NK-92 (cell line): ENCODE results near the gene FOXK2.

Source experiments
- DNase-seq: peaks from one replicate; lab custom pipeline; 2025; ENCODE audit not compliant: unreplicated experiment; lab: John Stamatoyannopoulos, UW

FOXK2 gene

GRCh38 chr17:82587234-82588086 lies 67.9 kb downstream of the FOXK2 start:
- DNase-seq: no peak

- DNase-seq: no peak
Observed at GRCh38 chr17:82588266-82589175, 69.0 kb downstream of the FOXK2 start.

DNA sequence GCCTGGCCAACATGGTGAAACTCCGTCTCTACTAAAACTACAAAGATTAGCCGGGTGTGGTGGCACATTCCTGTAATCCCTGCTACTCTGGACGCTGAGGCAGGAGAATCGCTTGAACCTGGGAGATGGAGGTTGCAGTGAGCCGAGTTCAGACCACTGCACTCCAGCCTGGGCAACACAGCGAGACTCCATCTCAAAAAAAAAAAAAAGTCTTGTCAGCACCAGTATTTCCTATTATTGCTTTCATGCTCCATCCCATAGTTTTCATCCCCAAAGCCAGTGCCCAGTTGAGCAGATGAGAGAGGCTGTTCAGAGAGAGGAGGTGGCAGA lies 70.3 kb downstream of the FOXK2 start:
- no peak for DNase-seq

- no peak for DNase-seq
Observed at GRCh38 chr17:82590216-82590615, 70.7 kb downstream of the FOXK2 start.

- DNase-seq: no peak
Observed at GRCh38 chr17:82590881-82591539, 71.5 kb downstream of the FOXK2 start.

DNA sequence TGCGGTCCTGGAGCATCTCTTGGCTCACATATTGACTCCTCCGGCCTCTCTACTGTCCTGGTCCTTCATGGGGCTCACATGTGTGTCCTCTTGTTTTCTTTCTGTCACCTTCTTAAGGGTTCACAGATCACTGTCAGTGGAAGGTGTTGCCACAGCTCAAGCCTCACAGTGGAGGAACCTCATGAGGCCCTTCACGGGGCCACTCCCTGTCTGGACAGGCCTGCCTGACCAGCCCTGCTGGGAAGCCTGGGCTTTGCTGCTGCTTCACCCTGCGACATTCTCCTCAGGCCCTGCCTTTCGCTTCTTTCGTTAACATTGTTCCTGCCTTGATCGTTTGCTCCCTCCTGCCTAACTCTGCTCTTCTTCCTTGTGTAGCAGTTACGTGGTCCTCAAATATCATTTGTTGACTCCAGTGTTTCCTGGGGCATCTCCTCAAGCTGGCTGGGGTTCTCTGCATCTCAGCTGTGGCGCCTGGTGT lies 72.8 kb downstream of the FOXK2 start:
- no peak for DNase-seq

DNA sequence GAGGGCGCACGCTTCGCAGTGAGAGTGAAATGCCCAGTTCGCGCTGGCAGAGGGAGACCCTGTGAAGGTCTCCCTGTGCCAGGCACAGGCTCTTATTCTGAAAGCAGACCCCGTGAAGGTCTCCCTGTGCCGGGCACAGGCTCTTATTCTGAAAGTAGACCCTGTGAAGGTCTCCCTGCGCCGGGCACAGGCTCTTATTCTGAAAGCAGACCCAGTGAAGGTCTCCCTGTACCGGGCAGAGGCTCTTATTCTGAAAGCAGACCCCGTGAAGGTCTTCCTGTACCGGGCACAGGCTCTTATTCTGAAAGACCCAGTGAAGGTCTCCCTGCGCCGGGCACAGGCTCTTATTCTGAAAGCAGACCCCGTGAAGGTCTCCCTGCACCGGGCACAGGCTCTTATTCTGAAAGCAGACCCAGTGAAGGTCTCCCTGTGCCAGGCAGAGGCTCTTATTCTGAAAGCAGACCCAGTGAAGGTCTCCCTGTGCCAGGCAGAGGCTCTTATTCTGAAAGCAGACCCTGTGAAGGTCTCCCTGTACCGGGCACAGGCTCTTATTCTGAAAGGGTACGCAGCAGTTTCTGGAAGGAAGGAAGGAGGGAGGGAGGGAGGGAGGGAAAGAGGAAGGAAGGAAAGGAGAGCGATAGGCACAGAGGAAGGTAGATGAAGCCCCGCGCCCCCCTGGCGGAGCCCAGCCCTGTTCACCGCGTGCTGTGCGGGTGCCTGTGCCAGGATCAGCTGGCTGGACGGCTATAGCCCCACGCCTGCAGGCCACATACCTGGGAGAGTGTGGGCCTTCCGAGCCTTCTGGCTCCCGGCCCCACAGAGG lies 73.4 kb downstream of the FOXK2 start:
- DNase-seq: no peak

- DNase-seq: no peak
Observed at GRCh38 chr17:82593590-82594087, 74.1 kb downstream of the FOXK2 start.

DNA sequence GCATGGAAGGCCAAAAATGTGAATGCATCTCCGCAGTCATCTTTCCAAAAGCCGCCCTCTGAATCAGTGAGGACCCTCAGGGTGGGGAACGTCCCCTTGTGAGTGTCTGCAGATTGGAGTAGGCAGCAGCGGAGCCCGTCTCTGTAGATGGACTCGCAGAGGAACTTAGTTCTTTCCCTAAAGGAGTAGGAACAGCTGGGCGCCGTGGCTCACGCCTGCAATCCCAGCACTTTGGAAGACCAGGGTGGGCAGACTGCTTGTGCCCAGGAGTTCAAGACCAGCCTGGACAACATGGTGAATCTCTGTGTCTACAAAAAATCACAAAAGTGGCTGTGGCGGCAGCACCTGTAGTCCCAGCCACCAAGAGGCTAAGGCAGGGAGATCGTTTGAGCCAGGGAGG lies 75.0 kb downstream of the FOXK2 start:
- DNase-seq: no peak

GRCh38 chr17:82595893-82596292 lies 76.4 kb downstream of the FOXK2 start:
- DNase-seq: no peak

DNA sequence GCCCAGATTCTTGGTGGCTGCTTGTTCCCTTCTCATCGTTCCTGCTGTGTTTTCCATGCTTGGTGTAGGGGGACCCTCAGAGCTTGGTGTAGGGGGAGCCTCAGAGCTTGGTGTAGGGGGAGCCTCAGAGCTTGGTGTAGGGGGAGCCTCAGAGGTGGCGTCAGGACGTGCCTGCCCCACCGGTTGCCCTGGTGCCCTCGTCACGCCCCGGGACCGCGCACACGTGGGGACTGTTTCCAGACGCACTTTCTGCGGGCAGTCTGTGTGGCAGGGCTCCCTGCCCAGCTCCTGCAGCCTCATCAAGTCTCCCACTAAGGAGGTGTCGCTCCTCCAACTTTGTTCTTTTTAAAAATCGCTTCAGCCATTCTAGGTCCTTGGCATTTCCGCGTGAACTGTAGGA lies 76.8 kb downstream of the FOXK2 start:
- no peak for DNase-seq

DNA sequence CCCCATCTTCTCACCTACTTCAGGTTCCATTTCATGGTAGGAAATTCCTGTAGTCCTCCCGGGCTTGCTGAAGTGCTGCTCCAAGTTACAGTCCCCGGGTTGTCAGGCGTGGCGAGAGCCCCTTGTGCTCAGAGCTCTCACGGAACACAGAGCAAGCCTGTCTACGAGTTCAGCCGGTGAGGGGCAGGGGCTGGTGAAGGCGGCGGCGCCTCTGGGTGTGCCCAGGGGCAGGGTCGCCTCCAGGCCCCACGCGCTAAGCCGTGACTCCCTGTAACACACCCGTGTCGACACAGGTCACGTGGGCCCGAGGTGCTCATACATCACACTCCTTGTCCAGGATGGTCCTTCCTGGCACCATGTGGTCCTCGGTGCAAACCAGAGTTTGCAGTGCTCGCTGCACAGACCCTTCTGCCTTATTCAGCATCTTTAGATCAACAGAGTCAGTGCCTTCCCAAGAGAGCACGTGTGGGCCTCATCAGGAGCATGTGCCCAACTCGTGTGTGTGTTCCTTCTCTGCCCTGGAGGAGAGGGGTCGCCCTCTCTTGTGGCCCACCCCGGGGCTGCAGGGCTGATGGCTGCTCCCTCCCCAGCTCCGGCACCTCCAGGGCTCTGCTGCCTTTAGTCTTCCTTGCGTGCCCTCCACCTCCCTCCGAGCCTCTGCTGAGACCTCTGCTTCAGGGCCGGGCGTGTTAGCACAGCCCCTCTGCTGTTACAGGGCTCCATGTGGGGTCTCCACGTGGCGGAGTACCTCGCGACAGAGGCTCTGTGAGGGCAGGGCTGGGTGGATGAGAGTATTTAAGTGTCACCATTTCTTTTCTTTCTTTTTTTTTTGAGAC lies 77.5 kb downstream of the FOXK2 start:
- no peak for DNase-seq

DNA sequence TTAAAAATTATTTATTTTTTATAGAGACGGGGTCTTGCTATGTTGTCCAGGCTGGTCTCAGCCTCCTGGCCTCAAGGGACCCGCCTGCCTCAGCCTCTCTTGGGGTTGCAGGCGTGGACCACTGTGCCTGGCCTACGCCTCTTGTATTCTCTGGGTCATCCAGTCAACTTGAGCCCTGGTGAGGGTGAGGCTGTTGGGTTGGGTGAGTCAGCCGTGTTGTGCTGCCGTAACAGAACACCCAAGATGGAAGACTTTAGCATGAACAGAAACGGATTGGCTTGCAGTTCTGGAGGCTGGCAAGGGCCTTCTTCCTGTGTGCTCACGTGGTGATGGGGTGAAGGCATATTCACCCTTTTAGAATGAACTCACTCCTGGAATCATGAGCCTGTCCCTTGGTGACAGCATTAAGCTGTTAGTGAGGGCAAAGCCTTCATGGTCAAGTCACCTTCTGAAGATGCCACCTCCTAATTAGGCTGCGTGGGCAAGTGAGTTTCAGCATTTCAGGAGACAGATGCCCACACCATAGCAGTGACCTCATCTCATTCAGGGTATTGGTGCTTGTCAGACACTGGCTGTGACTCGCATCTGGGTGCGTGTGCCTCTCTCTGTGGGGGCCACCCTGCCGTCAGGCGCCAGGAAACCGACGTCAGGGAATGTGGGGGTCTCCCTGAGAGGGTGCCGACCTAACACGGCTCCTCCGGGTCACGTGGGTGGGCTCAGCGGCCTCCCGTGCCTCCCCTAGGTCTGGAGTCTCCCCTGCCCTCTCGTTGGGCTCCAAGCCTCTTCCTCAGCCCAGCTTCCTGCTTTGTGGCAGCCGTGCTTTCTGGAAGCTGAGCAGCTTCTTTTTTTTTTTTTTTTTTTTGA lies 79.0 kb downstream of the FOXK2 start:
- DNase-seq: no peak

DNA sequence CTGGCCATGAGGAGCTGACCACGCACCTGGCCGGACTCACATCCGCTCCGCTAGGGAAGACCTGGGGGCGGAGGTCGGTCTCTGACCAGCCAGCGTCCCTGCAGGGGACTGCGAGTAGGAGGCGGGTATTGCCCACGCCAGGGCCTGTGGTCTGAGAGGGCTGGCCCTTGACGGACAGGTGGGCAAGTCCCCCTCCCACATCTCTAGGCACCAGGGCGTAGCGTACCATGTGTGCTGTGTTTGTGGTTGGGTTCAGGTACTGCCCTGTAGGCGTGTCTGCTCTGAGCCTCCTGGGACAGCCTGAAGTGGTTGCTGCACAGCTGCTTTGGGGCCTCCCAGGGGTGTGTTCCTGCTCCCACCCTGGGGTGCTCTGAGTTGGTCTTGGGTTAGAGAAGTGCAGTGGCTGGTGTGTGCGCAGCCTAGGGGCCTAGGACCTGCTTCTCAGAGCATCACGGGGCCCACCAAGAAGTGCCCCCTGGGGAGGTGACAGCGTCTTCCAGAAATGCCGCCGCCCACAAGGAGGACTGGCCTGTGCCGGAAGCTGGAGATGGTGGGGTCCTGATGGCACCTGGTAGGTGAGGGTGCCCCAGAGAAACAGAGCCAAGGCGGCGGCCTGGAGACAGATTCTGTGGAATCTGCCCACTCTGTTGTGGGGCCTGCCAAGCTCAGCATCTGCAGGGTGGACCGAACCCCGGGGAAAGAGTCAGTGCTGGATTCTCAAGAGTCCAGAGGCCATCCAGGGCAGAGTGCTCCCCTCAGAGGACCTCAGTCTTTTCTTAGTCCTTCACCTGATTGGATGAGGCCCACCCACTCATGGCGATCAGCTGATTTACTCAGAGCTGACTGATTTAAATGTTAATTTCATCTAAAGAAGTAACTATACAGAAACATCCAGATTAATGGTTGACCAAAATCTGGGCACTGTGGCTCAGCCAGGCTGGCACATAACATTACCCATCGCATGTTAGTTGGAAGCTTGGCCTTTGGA lies 80.4 kb downstream of the FOXK2 start:
- no peak for DNase-seq

- no peak for DNase-seq
Observed at GRCh38 chr17:82600731-82601446, 81.4 kb downstream of the FOXK2 start.

DNA sequence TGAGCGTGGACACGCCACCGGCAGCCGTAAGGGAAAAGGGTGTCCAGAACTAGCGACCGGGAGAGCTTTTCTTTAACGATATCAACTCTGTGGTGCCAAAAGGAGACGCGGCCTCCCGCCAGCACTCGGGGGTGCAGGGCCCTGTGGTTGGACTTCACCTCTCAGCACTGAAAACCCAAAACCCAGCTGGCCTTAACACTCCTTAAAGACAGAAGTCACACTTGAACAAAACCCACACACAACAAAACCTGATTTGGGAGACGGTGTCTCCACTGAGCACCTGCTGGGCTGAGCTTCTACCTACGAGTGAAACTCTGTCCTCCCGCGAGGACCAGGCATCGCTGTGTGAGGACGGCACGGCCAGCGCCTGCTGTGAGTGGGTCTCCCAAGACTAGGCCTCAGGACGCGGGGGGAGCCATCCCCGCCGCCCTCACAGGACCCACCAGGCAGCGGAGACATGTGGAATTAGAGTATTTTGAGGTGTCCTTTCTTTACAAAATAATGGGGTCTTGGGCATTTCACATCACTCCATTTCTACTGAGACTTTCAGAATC lies 82.0 kb downstream of the FOXK2 start:
- DNase-seq: no peak

DNA sequence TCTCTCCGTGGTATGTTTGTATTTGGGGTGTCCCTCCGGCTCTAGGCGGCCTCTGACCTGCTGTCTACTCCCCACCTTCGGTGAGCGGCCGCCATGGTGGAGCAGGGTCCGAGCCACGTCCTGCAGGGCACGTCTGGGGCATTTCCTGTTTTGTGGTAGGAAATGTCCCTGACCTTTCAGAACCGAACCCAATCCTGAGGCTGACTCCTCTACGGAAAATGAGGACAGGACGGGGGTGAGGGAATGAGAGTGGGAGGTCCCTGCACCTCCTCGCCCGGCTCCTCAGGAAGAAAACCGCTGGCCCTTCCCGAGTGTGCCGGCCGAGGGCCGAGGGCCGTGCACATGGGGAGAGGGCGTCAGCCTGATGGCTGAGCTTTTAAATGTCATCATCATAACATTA lies 83.0 kb downstream of the FOXK2 start:
- DNase-seq: no peak
